HepG2 (cell line): ENCODE results near the gene GFER. TPM values are rescaled to one million over a fixed set of nuclear protein-coding genes. Genes with fewer than 3 reads are reported as not detected.

ENCODE experiments used
- ATAC-seq: fragments of 200-7000 bp; cut with Tn5 transposase; 3 replicates; pipeline ENCODE4 v1.9.1; 2020; ENCODE audit warnings: mild to moderate bottlenecking, moderate library complexity
- BruUV-seq: library from RNA; stranded (reverse); fragments of 400-500 nt; replicated peaks from 2 replicates; lab custom pipeline; 2021; lab: Mats Ljungman, UMichigan
- CTCF ChIA-PET: fragments of 300-600 bp; formaldehyde crosslinking; extraction: SDS; loops from one replicate; lab custom pipeline; 2021; ENCODE audit warnings: low total read pairs, inconsistent platforms, low intra/inter-chr PET ratio; lab: Yijun Ruan, JAX
- POLR2A ChIA-PET: fragments of 350-600 bp; sonication (Branson Sonifier 250); formaldehyde crosslinking; loops from one replicate; lab custom pipeline; 2020; ENCODE audit warnings: antibody characterized with exemption, inconsistent platforms; lab: Yijun Ruan, JAX
- DNase-seq: peaks from one replicate; pipeline ENCODE4 v3.0.0-alpha.2; 2015; ENCODE audit warnings: low spot score
- FAIRE-seq: peaks from 3 replicates; lab custom pipeline; 2011; peaks lifted over from hg19 to GRCh38; lab: Jason Lieb, UNC
- H2AFZ ChIP-seq: one replicate; pipeline ENCODE4 v1.6.1; 2011; ENCODE audit warnings: low read length, inconsistent platforms
- H3K27ac ChIP-seq: fragments of 300-600 bp; 3 replicates; pipeline ENCODE4 v1.8.0; 2011; ENCODE audit warnings: mixed run types, mild to moderate bottlenecking, mixed read lengths, low read length, inconsistent platforms; ENCODE audit not compliant: insufficient read depth; ENCODE audit errors: extremely low read length
- H3K27me3 ChIP-seq, 2 experiments: fragments of 200-600 bp in 1 of 2; 2 replicates in 1 of 2; 3 replicates in 1 of 2; pipeline versions ENCODE4 v1.6.0 to v1.8.0; 2011; ENCODE audit warnings: low read length in 2 of 2, mild to moderate bottlenecking in 2 of 2, moderate library complexity in 2 of 2, inconsistent platforms in 1 of 2; ENCODE audit not compliant: insufficient read depth in 2 of 2, control insufficient read depth in 1 of 2
- H3K36me3 ChIP-seq, 2 experiments: fragments of 200-600 bp in 1 of 2; replicated peaks in 1 of 2; 2 replicates in 1 of 2; 3 replicates in 1 of 2; pipeline versions ENCODE4 v1.5.1 to v1.8.0; 2011; ENCODE audit warnings: low read length in 2 of 2, inconsistent platforms in 1 of 2; ENCODE audit not compliant: insufficient read depth in 2 of 2, control insufficient read depth in 1 of 2
- H3K4me1 ChIP-seq: 2 replicates; pipeline ENCODE4 v1.5.1; 2012; ENCODE audit warnings: low read length, inconsistent platforms; ENCODE audit not compliant: insufficient read depth
- H3K4me2 ChIP-seq: 2 replicates; pipeline ENCODE4 v1.6.0; 2011; ENCODE audit warnings: low read depth, low read length, inconsistent platforms
- H3K4me3 ChIP-seq, 3 experiments: fragments of 200-600 bp in 1 of 3; sonication (generic), shearing (Covaris generic) in 1 of 3; replicated peaks in 1 of 3; 2 replicates each; pipeline ENCODE4 v1.5.1; 2011 to 2016; ENCODE audit warnings: low read length in 3 of 3, inconsistent platforms in 2 of 3, low read depth in 2 of 3, mild to moderate bottlenecking in 2 of 3, control low read depth in 1 of 3, mixed read lengths in 1 of 3; ENCODE audit not compliant: insufficient read depth in 1 of 3
- H3K79me2 ChIP-seq: one replicate; pipeline ENCODE4 v1.6.1; 2011; ENCODE audit warnings: low read length, inconsistent platforms; ENCODE audit not compliant: insufficient read depth
- H3K9ac ChIP-seq: 2 replicates; pipeline ENCODE4 v1.6.0; 2011; ENCODE audit warnings: mild to moderate bottlenecking, low read depth, low read length, inconsistent platforms; ENCODE audit not compliant: insufficient read depth
- H3K9me3 ChIP-seq: 2 replicates; pipeline ENCODE4 v1.5.1; 2012; ENCODE audit warnings: mild to moderate bottlenecking, low read length
- H4K20me1 ChIP-seq: 2 replicates; pipeline ENCODE4 v1.6.0; 2011; ENCODE audit warnings: inconsistent platforms, mild to moderate bottlenecking, low read length, moderate library complexity; ENCODE audit not compliant: insufficient read depth
- CREM ChIP-seq, 2 experiments: sonication (generic) in 1 of 2; formaldehyde crosslinking in 1 of 2; IDR thresholded peaks; 2 replicates each; pipeline versions ENCODE4 v1.4.0 to v1.6.1; 2016 to 2020; ENCODE audit warnings: antibody characterized with exemption in 1 of 2, mild to moderate bottlenecking in 1 of 2, missing genetic modification reagents in 1 of 2
- HNF4G ChIP-seq, 2 experiments: sonication (generic) in 1 of 2; formaldehyde crosslinking in 1 of 2; IDR thresholded peaks; 2 replicates each; pipeline versions ENCODE4 v1.4.0 to v1.6.1; 2011 to 2020; ENCODE audit warnings: borderline replicate concordance in 2 of 2, low read depth in 2 of 2, mild to moderate bottlenecking in 2 of 2, low read length in 1 of 2, missing genetic modification reagents in 1 of 2, moderate library complexity in 1 of 2
- MYC ChIP-seq: sonication (generic); formaldehyde crosslinking; IDR thresholded peaks from 2 replicates; pipeline ENCODE4 v1.9.0; 2021; ENCODE audit warnings: missing genetic modification reagents, borderline replicate concordance
- NFYB ChIP-seq: sonication (generic); formaldehyde crosslinking; IDR thresholded peaks from 2 replicates; pipeline ENCODE4 v1.4.0; 2020; ENCODE audit warnings: missing genetic modification reagents
- RBFOX2 ChIP-seq: fragments of 200-400 bp; formaldehyde crosslinking; IDR thresholded peaks from 2 replicates; pipeline ENCODE4 v1.6.1; 2017; ENCODE audit warnings: low read depth, mild to moderate bottlenecking, low read length
- RBM39 ChIP-seq: fragments of 200-400 bp; formaldehyde crosslinking; IDR thresholded peaks from one replicate; pipeline ENCODE4 v1.6.1; 2018; ENCODE audit warnings: antibody characterized with exemption, mild to moderate bottlenecking, low read depth, low read length; ENCODE audit not compliant: poor library complexity, severe bottlenecking
- ZNF20 ChIP-seq: sonication (generic); formaldehyde crosslinking; IDR thresholded peaks from 2 replicates; pipeline ENCODE4 v1.4.0; 2020; ENCODE audit warnings: mild to moderate bottlenecking, moderate library complexity, missing genetic modification reagents
- ZNF205 ChIP-seq: IDR thresholded peaks from 2 replicates; pipeline ENCODE4 v1.6.1; 2018; ENCODE audit warnings: missing biosample characterization, missing genetic modification reagents
- ZNF326 ChIP-seq: sonication (generic); formaldehyde crosslinking; IDR thresholded peaks from 2 replicates; pipeline ENCODE4 v1.4.0; 2020; ENCODE audit warnings: missing genetic modification reagents, borderline replicate concordance
- WGBS: methylation state at CpG from one replicate; pipeline ENCODE4 v1.1.6; 2017; ENCODE audit warnings: low lambda C conversion rate; 5-methylcytosine and 5-hydroxymethylcytosine counted together
- in situ Hi-C: cut with HindIII; loops from 2 replicates; pipeline ENCODE4 v1.10.0; 2017; ENCODE audit warnings: low pct_unique_long_range_greater_than_20kb; ENCODE audit not compliant: extremely low pct_ligation_motif_present
- intact Hi-C: fragments of 100-400 bp; cut with micrococcal nuclease; formaldehyde crosslinking; loops from one replicate; pipeline ENCODE4 v1.10.0; 2022; ENCODE audit not compliant: unreplicated experiment
- polyA plus RNA-seq, 8 experiments: library from polyadenylated mRNA; depleted of rRNA in 3 of 8; stranded (reverse) in 7 of 8; unstranded in 1 of 8; fragments of >200 nt; fragmentation: Illumina TruSeq in 4 of 8; extraction: Trizol in 4 of 8; gene quantifications; 2 replicates each; pipeline versions ENCODE4 v1.2.1 to v1.2.3, GENCODE V29; 2011 to 2016; ENCODE audit warnings: low read depth in 4 of 8, missing spikeins in 1 of 8, mixed read lengths in 1 of 8; ENCODE audit not compliant: insufficient read depth in 1 of 8
- total RNA-seq, 5 experiments: library from RNA; depleted of rRNA; stranded (reverse); fragments of >200 nt; fragmentation: Illumina TruSeq; extraction: Trizol; gene quantifications; 2 replicates each; pipeline ENCODE4 v1.2.3, GENCODE V29; 2016; ENCODE audit warnings: low read depth in 1 of 5

The GFER gene
- total and polyA plus RNA-seq, 2 of the 13 experiments (the other 11 are each of a cell fraction or from before 2014, with no cell fraction given) = 28.6 to 71.7 TPM

DNA sequence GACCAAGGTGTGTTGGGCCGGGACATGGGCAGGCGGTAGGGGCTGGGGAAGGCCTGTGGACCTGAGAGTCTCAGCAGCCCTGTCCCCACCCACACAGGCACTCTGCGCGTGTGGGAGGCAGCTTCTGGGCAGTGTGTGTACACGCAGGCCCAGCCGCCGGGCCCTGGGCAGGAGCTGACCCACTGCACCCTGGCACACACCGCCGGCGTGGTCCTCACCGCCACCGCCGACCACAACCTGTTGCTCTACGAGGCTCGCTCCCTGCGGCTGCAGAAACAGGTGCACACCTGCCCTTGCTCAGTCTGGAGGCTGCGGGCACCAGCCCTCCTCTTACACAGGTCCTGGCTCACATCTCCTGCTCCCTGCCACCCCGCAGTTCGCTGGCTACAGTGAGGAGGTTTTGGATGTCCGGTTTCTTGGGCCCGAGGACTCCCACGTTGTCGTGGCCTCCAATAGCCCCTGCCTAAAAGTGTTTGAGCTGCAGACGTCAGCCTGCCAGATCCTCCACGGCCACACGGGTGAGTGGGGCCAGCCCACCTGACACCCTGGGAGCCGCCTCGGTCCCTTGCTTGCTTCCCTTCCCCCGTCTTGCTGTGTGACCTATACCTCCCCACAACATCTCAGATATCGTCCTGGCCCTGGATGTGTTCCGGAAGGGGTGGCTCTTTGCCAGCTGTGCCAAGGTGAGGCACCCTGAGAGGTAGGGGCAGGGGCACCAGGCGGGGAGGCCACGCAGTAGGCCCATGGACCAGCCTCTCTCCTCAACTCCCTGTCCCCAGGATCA is 8.4 kb upstream of the GFER start:
- no peak for FAIRE-seq
- POLR2A ChIA-PET = interaction anchor here (0.8 kb wide), 1 partner anchor 11 kb away, joined by 5 read pairs; the partner anchor contains the start of gene RPS2
- Histone ChIP-seq H3K27me3 (no peaks in the 10 kb centered on the region), H3K9me3 (no peaks in the 10 kb centered on the region), H2AFZ (no peak overlapping the region), H3K4me1 (peaks cover 17% of the 10 kb centered on the region), H4K20me1 (no peaks in the 10 kb centered on the region), H3K4me2 (no peak overlapping the region), H3K27ac (no peak overlapping the region), H3K4me3 (no peak overlapping the region), H3K36me3 (peaks cover 21 to 34% of the 10 kb centered on the region in 2 experiments; a peak in 3 of 5 replicates), H3K9ac (no peak overlapping the region), H3K79me2 (peaks cover 14% of the 10 kb centered on the region)
- intact Hi-C loops (no loop called here), in situ Hi-C loops (no loop called here)
- no peak for DNase-seq
- no peak for TF ChIP-seq ZNF20 (CRISPR knock-in tag)
- 0 out of 2 replicates have a peak, but pooled peaks have one; percentile 6 for TF ChIP-seq RBFOX2
- no peak for ATAC-seq
- BruUV-seq = no TSS peak
- CTCF ChIA-PET = no interaction called here
- 97% methylated on average over 28 of the region's 33 CpGs for WGBS

DNA sequence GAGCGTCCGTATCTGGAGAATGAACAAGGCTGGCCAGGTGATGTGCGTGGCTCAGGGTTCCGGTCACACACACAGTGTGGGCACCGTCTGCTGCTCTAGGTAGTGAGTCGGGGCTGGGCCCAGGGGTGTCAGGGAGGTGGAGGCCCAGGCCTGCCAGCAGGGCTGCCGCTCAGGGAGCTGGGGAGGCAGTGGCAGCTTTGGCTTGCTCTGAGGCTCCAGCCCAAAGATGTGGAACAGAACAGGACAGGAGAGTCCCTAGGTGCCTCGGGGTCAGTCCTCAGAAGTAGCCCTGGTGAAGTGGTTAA is 7.8 kb upstream of the GFER start:
- 97% methylated on average over 8 of the region's 8 CpGs for WGBS
- DNase-seq = no peak
- no peaks in the 10 kb centered on the region for H4K20me1 ChIP-seq
- H2AFZ ChIP-seq = no peak overlapping the region
- H3K4me3 ChIP-seq = no peak overlapping the region
- CTCF ChIA-PET = no interaction called here
- POLR2A ChIA-PET = no interaction called here
- in situ Hi-C loops (no loop called here), intact Hi-C loops (no loop called here)
- no TSS peak for BruUV-seq
- peaks cover 14% of the 10 kb centered on the region for H3K79me2 ChIP-seq
- no peaks in the 10 kb centered on the region for H3K9me3 ChIP-seq
- H3K27me3 ChIP-seq = no peaks in the 10 kb centered on the region
- H3K4me2 ChIP-seq = no peak overlapping the region
- peaks cover 21 to 34% of the 10 kb centered on the region in 2 experiments; a peak in 3 of 5 replicates for H3K36me3 ChIP-seq
- H3K27ac ChIP-seq = no peak overlapping the region
- no peak for FAIRE-seq
- no peak overlapping the region for H3K9ac ChIP-seq
- no peak for ATAC-seq
- peaks cover 12% of the 10 kb centered on the region for H3K4me1 ChIP-seq
- TF ChIP-seq RBM39 (no peak), HNF4G (IDR thresholded peaks at IDR 0.05; ENCODE audit: borderline replicate concordance, low read depth, low read length) (no peak), HNF4G (CRISPR knock-in tag; IDR thresholded peaks at IDR 0.05; ENCODE audit: borderline replicate concordance, low read depth) (no peak), NFYB (CRISPR knock-in tag) (no peak), ZNF326 (no peak), CREM (IDR thresholded peaks at IDR 0.05) (no peak), CREM (CRISPR knock-in tag; IDR thresholded peaks at IDR 0.05) (no peak), ZNF205 (no peak), MYC (CRISPR knock-in tag) (no peak)
